H1 (cell line): ENCODE results near the gene SLC24A1. TPM values are rescaled to one million over a fixed set of nuclear protein-coding genes. Genes with fewer than 3 reads are reported as not detected.
A peak's percentile ranks its signal among the peaks of the same experiment; 100 is the strongest.

Experiments
- CTCF ChIA-PET: fragments of 300-600 bp; sonication (Branson Sonifier 250); formaldehyde crosslinking; loops from one replicate; lab custom pipeline; 2021; ENCODE audit not compliant: partially characterized antibody; lab: Charles Lee
- POLR2A ChIA-PET: fragments of 300-600 bp; sonication (Branson Sonifier 250); formaldehyde crosslinking; loops from one replicate; lab custom pipeline; 2021; ENCODE audit warnings: inconsistent platforms; ENCODE audit not compliant: partially characterized antibody; lab: Charles Lee
- DNase-seq, 2 experiments: peaks; one replicate each; pipeline versions ENCODE4 v3.0.0 to v3.0.0-alpha.2; 2010 to 2022; ENCODE audit warnings: low spot score in 2 of 2, low read depth in 1 of 2, mixed read lengths in 1 of 2
- FAIRE-seq: peaks from 2 replicates; lab custom pipeline; 2011; peaks lifted over from hg19 to GRCh38; lab: Jason Lieb, UNC
- H2AFZ ChIP-seq: 2 replicates; pipeline ENCODE4 v1.8.1; 2012; ENCODE audit warnings: low read length, inconsistent platforms
- H2AK5ac ChIP-seq: 2 replicates; pipeline ENCODE4 v1.6.1; 2013; ENCODE audit warnings: low read depth, low read length
- H2BK120ac ChIP-seq: replicated peaks from 2 replicates; pipeline ENCODE3; 2013; ENCODE audit warnings: low read depth, low read length, inconsistent platforms
- H2BK12ac ChIP-seq: 2 replicates; pipeline ENCODE4 v1.6.1; 2013; ENCODE audit warnings: low read depth, low read length
- H2BK15ac ChIP-seq: 2 replicates; pipeline ENCODE4 v1.6.1; 2013; ENCODE audit warnings: low read length
- H2BK20ac ChIP-seq: 2 replicates; pipeline ENCODE4 v1.6.1; 2013; ENCODE audit warnings: low read length
- H2BK5ac ChIP-seq: 2 replicates; pipeline ENCODE4 v1.6.1; 2013; ENCODE audit warnings: low read depth, low read length
- H3K14ac ChIP-seq: 2 replicates; pipeline ENCODE4 v1.6.1; 2013; ENCODE audit warnings: inconsistent platforms; ENCODE audit not compliant: insufficient read length
- H3K18ac ChIP-seq: 2 replicates; pipeline ENCODE4 v1.6.1; 2013; ENCODE audit warnings: low read length; ENCODE audit errors: extremely low read depth
- H3K23ac ChIP-seq: 2 replicates; pipeline ENCODE4 v1.6.1; 2013; ENCODE audit warnings: inconsistent platforms; ENCODE audit not compliant: insufficient read length
- H3K23me2 ChIP-seq: 2 replicates; pipeline ENCODE4 v1.6.1; 2013; ENCODE audit warnings: low read depth, low read length
- H3K27ac ChIP-seq: 2 replicates; pipeline ENCODE4 v1.6.1; 2011; ENCODE audit warnings: low read depth, low read length, inconsistent platforms
- H3K27me3 ChIP-seq, 4 experiments: replicated peaks in 1 of 4; 1 replicate in 1 of 4; 2 replicates in 3 of 4; pipeline versions ENCODE4 v1.6.1 to v1.8.1; 2011 to 2013; ENCODE audit warnings: low read length in 3 of 4, mild to moderate bottlenecking in 3 of 4, inconsistent platforms in 2 of 4, mixed read lengths in 2 of 4, moderate library complexity in 1 of 4; ENCODE audit not compliant: control insufficient read depth in 3 of 4, insufficient read depth in 3 of 4; ENCODE audit errors: extremely low read depth in 1 of 4
- H3K36me3 ChIP-seq, 4 experiments: 2 replicates each; pipeline versions ENCODE4 v1.6.1 to v1.8.1; 2011 to 2013; ENCODE audit warnings: mild to moderate bottlenecking in 4 of 4, low read length in 3 of 4, moderate library complexity in 2 of 4, control low read depth in 1 of 4, inconsistent platforms in 1 of 4; ENCODE audit not compliant: insufficient read depth in 4 of 4, control insufficient read depth in 2 of 4
- H3K4ac ChIP-seq: replicated peaks from 2 replicates; pipeline ENCODE3; 2013; ENCODE audit warnings: low read length, low read depth, mixed read lengths, inconsistent platforms; ENCODE audit not compliant: insufficient read length
- H3K4me1 ChIP-seq, 4 experiments: replicated peaks in 1 of 4; 1 replicate in 1 of 4; 2 replicates in 3 of 4; pipeline versions ENCODE4 v1.6.1 to v1.8.1; 2011 to 2013; ENCODE audit warnings: low read length in 3 of 4, inconsistent platforms in 2 of 4, mixed read lengths in 1 of 4; ENCODE audit not compliant: insufficient read depth in 4 of 4, control insufficient read depth in 3 of 4
- H3K4me2 ChIP-seq, 2 experiments: 2 replicates each; pipeline versions ENCODE4 v1.6.1 to v1.8.1; 2011 to 2013; ENCODE audit warnings: low read depth in 2 of 2, low read length in 2 of 2, control low read depth in 1 of 2, inconsistent platforms in 1 of 2, mild to moderate bottlenecking in 1 of 2; ENCODE audit not compliant: insufficient read depth in 1 of 2
- H3K4me3 ChIP-seq, 4 experiments: fragments of 200-600, 300-600 bp in 1 of 4; sonication (generic), shearing (Covaris generic), sonication (Bioruptor Twin) in 1 of 4; 2 replicates each; pipeline versions ENCODE4 v1.5.1 to v1.8.1; 2011 to 2016; ENCODE audit warnings: low read length in 4 of 4, low read depth in 3 of 4, control low read depth in 2 of 4, inconsistent platforms in 2 of 4, mild to moderate bottlenecking in 2 of 4, mixed read lengths in 1 of 4, moderate library complexity in 1 of 4; ENCODE audit not compliant: insufficient read depth in 2 of 4; ENCODE audit errors: extremely low read depth in 1 of 4
- H3K56ac ChIP-seq: replicated peaks from 2 replicates; pipeline ENCODE3; 2013; ENCODE audit warnings: low read depth, mild to moderate bottlenecking, mixed read lengths, low read length, inconsistent platforms; ENCODE audit not compliant: insufficient read length
- H3K79me1 ChIP-seq: 2 replicates; pipeline ENCODE4 v1.6.1; 2013; ENCODE audit warnings: low read depth, low read length, control low read depth
- H3K79me2 ChIP-seq, 2 experiments: 2 replicates each; pipeline versions ENCODE4 v1.6.1 to v1.8.1; 2012 to 2013; ENCODE audit warnings: low read length in 2 of 2, mild to moderate bottlenecking in 2 of 2, inconsistent platforms in 1 of 2; ENCODE audit not compliant: insufficient read depth in 2 of 2, control insufficient read depth in 1 of 2
- H3K9ac ChIP-seq, 4 experiments: replicated peaks in 1 of 4; 1 replicate in 1 of 4; 2 replicates in 3 of 4; pipeline versions ENCODE4 v1.6.1 to v1.8.1; 2011 to 2013; ENCODE audit warnings: low read depth in 3 of 4, low read length in 3 of 4, control low read depth in 2 of 4, mild to moderate bottlenecking in 2 of 4, moderate library complexity in 2 of 4, inconsistent platforms in 1 of 4; ENCODE audit errors: extremely low read depth in 1 of 4
- H3K9me3 ChIP-seq, 2 experiments: 2 replicates each; pipeline versions ENCODE4 v1.6.1 to v1.8.1; 2012 to 2013; ENCODE audit warnings: mild to moderate bottlenecking in 2 of 2, moderate library complexity in 2 of 2, control low read depth in 1 of 2, inconsistent platforms in 1 of 2, low read depth in 1 of 2, low read length in 1 of 2, mixed read lengths in 1 of 2; ENCODE audit not compliant: insufficient read depth in 2 of 2
- H4K20me1 ChIP-seq, 2 experiments: replicated peaks in 1 of 2; 2 replicates each; pipeline versions ENCODE3 to v1.8.1; 2011 to 2013; ENCODE audit warnings: inconsistent platforms in 2 of 2, low read length in 2 of 2, mild to moderate bottlenecking in 1 of 2; ENCODE audit not compliant: insufficient read depth in 2 of 2, control insufficient read depth in 1 of 2
- H4K5ac ChIP-seq: 2 replicates; pipeline ENCODE4 v1.6.1; 2013; ENCODE audit warnings: low read length, low read depth, mixed read lengths, inconsistent platforms; ENCODE audit not compliant: insufficient read length
- H4K8ac ChIP-seq: 2 replicates; pipeline ENCODE4 v1.8.0; 2013; ENCODE audit warnings: mild to moderate bottlenecking, moderate library complexity, low read length, inconsistent platforms; ENCODE audit not compliant: insufficient read depth; ENCODE audit errors: extremely low read depth
- H4K91ac ChIP-seq: replicated peaks from 2 replicates; pipeline ENCODE3; 2013; ENCODE audit warnings: low read length, mixed read lengths, inconsistent platforms; ENCODE audit not compliant: insufficient read length
- BACH1 ChIP-seq: IDR thresholded peaks from 2 replicates; pipeline ENCODE4 v1.6.1; 2012; ENCODE audit warnings: low read length, improper control_type of control experiment
- CREB1 ChIP-seq: IDR thresholded peaks from 2 replicates; pipeline ENCODE4 v1.6.1; 2012; ENCODE audit warnings: inconsistent platforms
- CTCF ChIP-seq, 3 experiments: IDR thresholded peaks; 1 replicate in 2 of 3; 2 replicates in 1 of 3; pipeline versions ENCODE4 v1.5.1 to v1.6.1; 2011; ENCODE audit warnings: low read length in 3 of 3, mild to moderate bottlenecking in 3 of 3, inconsistent platforms in 2 of 3, low read depth in 1 of 3, moderate library complexity in 1 of 3; ENCODE audit not compliant: insufficient read depth in 1 of 3; ENCODE audit errors: control extremely low read depth in 1 of 3
- JUND ChIP-seq: IDR thresholded peaks from 2 replicates; pipeline ENCODE4 v1.6.1; 2011; ENCODE audit warnings: mild to moderate bottlenecking, improper control_type of control experiment, low read length
- PHF8 ChIP-seq: fragments of 200-600 bp; sonication (generic); conservative IDR thresholded peaks from 2 replicates; pipeline ENCODE4 v1.7.1; 2012; ENCODE audit warnings: low read depth, mild to moderate bottlenecking, inconsistent platforms, low read length, moderate library complexity
- RAD21 ChIP-seq, 2 experiments: IDR thresholded peaks in 1 of 2; conservative IDR thresholded peaks in 1 of 2; 2 replicates each; pipeline ENCODE4 v1.6.1; 2011; ENCODE audit warnings: low read depth in 2 of 2, low read length in 2 of 2, improper control_type of control experiment in 1 of 2, inconsistent platforms in 1 of 2, mild to moderate bottlenecking in 1 of 2, moderate library complexity in 1 of 2
- WGBS, 2 experiments: shearing (Covaris generic) in 1 of 2; methylation state at CpG; one replicate each; pipeline versions ENCODE4 v1.1.6 to v1.1.7; 2013 to 2015; ENCODE audit warnings: low lambda C conversion rate in 2 of 2, mixed read lengths in 2 of 2, inconsistent platforms in 1 of 2, low coverage in 1 of 2, missing lambda C conversion rate in 1 of 2; ENCODE audit not compliant: insufficient replicate concordance in 2 of 2, insufficient coverage in 1 of 2, insufficient read length in 1 of 2; ENCODE audit errors: extremely low coverage in 1 of 2, missing lambda C conversion rate in 1 of 2; 5-methylcytosine and 5-hydroxymethylcytosine counted together
- polyA plus RNA-seq, 7 experiments: library from polyadenylated mRNA; depleted of rRNA in 3 of 7; stranded (reverse) in 5 of 7; unstranded in 2 of 7; fragments of >200 nt in 5 of 7; fragments of 200-250 nt in 2 of 7; gene quantifications; 1 replicate in 5 of 7; 2 replicates in 1 of 7; 4 replicates in 1 of 7; pipeline versions ENCODE4 v1.2.1 to v1.2.3, GENCODE V29; 2011 to 2013; ENCODE audit warnings: missing spikeins in 2 of 7, mixed read lengths in 2 of 7
- total RNA-seq: library from RNA; stranded (reverse); fragmentation: NEBNext Ultra II Directional; extraction: Animal tissue kit (Norgen Biotek cat#: 25700); gene quantifications from 2 replicates; pipeline ENCODE4 v1.2.1, GENCODE V29; 2021
- TF ChIP-seq, protein P1 (sequence below): IDR thresholded peaks from 2 replicates; pipeline ENCODE4 v1.6.1; 2011; ENCODE audit warnings: low read depth, mild to moderate bottlenecking, low read length; ENCODE audit not compliant: insufficient read depth

SLC24A1 gene
- total and polyA plus RNA-seq, 2 of the 8 experiments (the other 6 are each of a cell fraction or from before 2014, with no cell fraction given), result 4.9 to 6.6 TPM

GRCh38 chr15:65595960-65596359 lies 25.8 kb upstream of the SLC24A1 start:
- no peak overlapping the region for H3K56ac ChIP-seq
- no peaks in the 10 kb centered on the region for H3K23me2 ChIP-seq
- no peak overlapping the region for H2AK5ac ChIP-seq
- no peak overlapping the region for H3K27ac ChIP-seq
- ChIA-PET POLR2A (interaction anchor here (0.6 to 1.0 kb wide), 2 partner anchors 219 to 273 kb away, joined by 3 read pairs; partner anchors contain the start of gene RAB11A), CTCF (interaction anchor here (0.6 to 2.5 kb wide), 32 partner anchors 11 to 704 kb away, joined by 3 to 13 read pairs (median 3); partner anchors contain the start of genes HACD3, INTS14, RAB11A and SLC24A1)
- no peak overlapping the region for H3K4me3 ChIP-seq
- H4K20me1 ChIP-seq, result no peaks in the 10 kb centered on the region
- FAIRE-seq, result no peak
- no peak for DNase-seq
- H3K4me2 ChIP-seq, result no peak overlapping the region
- TF ChIP-seq, protein P1, sequence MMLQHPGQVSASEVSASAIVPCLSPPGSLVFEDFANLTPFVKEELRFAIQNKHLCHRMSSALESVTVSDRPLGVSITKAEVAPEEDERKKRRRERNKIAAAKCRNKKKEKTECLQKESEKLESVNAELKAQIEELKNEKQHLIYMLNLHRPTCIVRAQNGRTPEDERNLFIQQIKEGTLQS, result no peak
- TF ChIP-seq CREB1 (no peak), PHF8 (no peak), JUND (no peak), CTCF (IDR thresholded peaks at IDR 0.05; ENCODE audit: control extremely low read depth in 1 of 3, insufficient read depth in 1 of 3, low read depth in 1 of 3, low read length in 3 of 3) (peak in 2 of 3 experiments; percentile 43 to 44; a peak in 2 of 4 replicates), BACH1 (no peak), RAD21 (IDR thresholded peaks at IDR 0.05 in 1 of 2, conservative IDR thresholded peaks at IDR 0.05 in 1 of 2; ENCODE audit: low read depth in 2 of 2, low read length in 2 of 2) (peak; percentile 70 to 71)
- H3K14ac ChIP-seq, result no peak overlapping the region
- no peak overlapping the region for H3K9ac ChIP-seq
- no peaks in the 10 kb centered on the region for H3K4me1 ChIP-seq
- no peak overlapping the region for H2BK5ac ChIP-seq
- no peak overlapping the region for H4K5ac ChIP-seq
- H2BK12ac ChIP-seq, result no peak overlapping the region
- WGBS, 2 experiments, result 81% methylated on average over 3 of the region's 3 CpGs; no CpG with 5 or more reads in 1 of the 2 experiments
- no peak overlapping the region for H4K8ac ChIP-seq
- no peak overlapping the region for H3K4ac ChIP-seq
- H3K79me2 ChIP-seq, result no peaks in the 10 kb centered on the region
- no peak overlapping the region for H2BK20ac ChIP-seq
- peaks cover 8 to 69% (median 43%) of the 10 kb centered on the region in 4 experiments; a peak in 7 of 8 replicates for H3K36me3 ChIP-seq
- no peak overlapping the region for H4K91ac ChIP-seq
- H3K18ac ChIP-seq, result no peak overlapping the region
- H3K23ac ChIP-seq, result no peak overlapping the region
- no peak overlapping the region for H2BK120ac ChIP-seq
- H3K27me3 ChIP-seq, result no peaks in the 10 kb centered on the region
- H3K9me3 ChIP-seq, result no peaks in the 10 kb centered on the region
- H2AFZ ChIP-seq, result no peak overlapping the region
- no peak overlapping the region for H2BK15ac ChIP-seq
- no peaks in the 10 kb centered on the region for H3K79me1 ChIP-seq
